ENCODE data around the gene BPTF. TPM values are rescaled to one million over a fixed set of nuclear protein-coding genes. Genes with fewer than 3 reads are reported as not detected.
"Not testable (repeated sequence)": the region's sequence is repeated elsewhere in the genome, so short reads cannot be mapped to it uniquely, and the experiment has no call there.

BPTF gene
- total RNA-seq, 1 experiment from 2014 or later = 23.8 TPM

DNA sequence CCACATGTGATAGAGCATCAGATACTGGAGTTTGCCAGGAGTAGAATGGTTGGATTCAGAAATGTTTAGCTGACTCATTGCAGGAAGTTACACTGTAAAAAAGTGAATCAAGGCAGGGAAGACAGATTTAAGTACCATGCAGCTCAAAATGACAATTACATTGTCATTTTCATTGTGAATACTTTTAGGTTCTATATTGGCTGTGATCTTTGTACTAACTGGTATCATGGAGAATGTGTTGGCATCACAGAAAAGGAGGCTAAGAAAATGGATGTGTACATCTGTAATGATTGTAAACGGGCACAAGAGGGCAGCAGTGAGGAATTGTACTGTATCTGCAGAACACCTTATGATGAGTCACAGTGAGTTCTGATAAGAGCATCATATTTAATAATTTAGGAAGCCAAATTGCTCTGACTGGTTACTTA lies 137.9 kb downstream of the BPTF start:
- peak; percentile 56 for DNase-seq (ENCODE audit: low read depth)

DNA sequence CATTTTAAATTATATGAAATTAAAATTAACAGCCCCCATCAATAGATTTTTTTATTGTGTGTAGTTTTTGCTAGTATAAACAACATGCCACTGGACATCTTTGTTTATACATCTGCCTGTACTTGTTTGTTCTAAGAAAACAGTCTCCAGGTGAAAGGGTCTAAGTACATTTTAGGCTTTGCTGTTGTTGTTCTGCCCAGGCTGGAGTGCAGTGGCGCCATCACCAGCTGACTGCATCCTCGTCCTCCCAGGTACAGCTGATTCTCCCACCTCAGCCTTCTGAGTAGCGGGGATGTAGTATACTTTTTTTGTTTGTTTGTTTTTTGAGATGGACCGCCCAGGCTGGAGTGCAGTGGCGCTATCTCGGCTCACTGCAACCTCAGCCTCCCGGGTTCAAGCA lies 145.5 kb downstream of the BPTF start:
- no peak for DNase-seq (ENCODE audit: low read depth)

DNA sequence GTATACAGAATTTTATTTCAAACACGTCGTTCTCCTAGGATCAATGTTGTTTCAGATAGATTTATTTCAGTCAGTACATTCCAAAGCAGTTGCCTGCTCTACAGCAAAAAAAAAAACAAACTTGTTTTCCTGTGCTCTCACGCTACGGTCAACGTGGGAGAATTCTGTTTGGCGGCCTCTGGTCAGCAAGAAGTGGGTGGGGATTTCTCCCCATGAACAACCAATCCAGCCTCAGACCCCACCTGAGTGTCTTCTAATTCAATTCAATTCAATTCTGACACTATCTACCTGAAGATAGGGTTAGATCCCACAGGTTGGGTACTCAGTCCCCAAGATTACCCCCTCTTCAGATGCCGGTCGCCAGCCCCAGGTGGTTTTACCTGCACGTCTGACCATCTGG lies 148.9 kb downstream of the BPTF start:
- DNase-seq (ENCODE audit: low read depth) = no peak

DNA sequence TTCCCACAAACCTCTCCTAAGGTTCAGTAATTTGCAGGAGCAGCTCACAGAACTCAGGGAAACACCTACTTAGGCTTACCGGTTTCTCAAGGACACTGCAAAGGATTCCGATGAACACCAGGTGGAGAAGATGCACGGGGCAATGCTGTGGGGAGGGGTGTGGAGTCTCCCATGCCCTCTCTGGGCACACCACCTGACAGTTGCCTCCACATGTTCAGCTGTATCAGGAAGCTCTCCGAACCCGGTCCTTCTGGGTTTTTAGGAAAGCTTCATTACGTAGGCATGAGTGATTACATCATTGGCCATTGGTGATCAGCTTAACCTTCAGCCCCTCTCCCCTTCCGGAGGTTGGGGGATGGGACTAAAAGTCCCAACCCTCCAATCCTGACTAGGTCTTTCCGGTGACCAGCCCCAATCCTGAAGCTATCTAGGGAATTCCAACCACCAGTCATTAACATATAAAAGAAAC lies 149.3 kb downstream of the BPTF start:
- DNase-seq (ENCODE audit: low read depth) = no peak

DNA sequence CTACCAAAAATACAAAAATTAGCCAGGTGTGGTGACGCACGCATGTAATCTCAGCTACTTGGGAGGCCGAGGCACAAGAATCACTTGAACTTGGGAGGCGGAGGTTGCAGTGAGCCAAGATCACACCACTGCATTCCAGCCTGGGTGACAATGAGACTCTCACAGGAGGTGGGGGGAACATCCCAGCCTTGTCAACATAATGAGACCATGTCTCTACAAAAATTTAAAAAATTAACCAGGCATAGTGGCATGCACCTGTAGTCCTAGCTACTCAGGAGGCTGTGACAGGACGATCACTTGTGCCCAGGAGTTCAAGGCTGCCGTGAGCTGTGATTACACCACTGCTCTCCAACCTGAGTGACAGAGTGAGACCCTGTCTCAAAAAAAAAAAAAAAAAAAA lies 151.0 kb downstream of the BPTF start:
- DNase-seq (ENCODE audit: low read depth) = not testable (repeated sequence)

DNA sequence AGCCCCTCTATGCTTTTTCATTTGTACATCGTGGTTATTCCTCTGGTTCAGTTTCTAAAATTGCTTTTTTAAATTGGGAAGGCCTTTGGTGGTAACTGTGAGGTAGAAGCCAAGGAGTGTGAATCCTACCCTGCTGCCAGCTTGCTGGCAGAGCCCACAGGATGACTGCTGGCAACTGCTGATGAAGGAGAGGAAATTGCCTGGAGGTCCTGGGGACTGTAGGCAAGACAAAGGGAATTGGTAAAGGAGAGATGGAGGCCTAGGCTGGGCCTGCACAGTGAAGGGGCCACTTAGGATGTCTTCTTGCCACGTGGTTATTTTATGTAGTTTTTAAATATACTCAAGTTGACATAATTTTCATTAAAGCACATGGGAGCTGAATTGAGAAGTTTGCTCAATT lies 155.2 kb downstream of the BPTF start:
- DNase-seq (ENCODE audit: low read depth) = no peak

DNA sequence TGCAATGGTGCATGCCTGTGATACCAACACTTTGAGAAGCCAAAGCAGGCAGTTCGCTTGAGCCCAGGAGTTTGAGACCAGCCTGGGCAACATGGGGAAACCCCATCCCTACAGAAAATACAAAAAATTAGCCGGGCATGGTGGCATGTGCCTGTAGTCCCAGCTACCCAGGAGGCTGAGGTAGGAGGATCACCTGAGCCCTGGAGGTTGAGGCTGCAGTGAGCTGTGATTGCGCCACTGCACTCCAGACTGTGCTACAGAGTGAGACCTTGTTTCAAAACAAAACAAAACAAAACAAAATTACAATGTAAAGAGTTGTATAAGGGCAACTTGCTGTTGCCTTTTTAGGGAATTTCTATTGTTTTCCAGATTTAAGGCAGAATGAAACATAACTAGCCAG lies 155.6 kb downstream of the BPTF start:
- not testable (repeated sequence) for DNase-seq (ENCODE audit: low read depth)

DNA sequence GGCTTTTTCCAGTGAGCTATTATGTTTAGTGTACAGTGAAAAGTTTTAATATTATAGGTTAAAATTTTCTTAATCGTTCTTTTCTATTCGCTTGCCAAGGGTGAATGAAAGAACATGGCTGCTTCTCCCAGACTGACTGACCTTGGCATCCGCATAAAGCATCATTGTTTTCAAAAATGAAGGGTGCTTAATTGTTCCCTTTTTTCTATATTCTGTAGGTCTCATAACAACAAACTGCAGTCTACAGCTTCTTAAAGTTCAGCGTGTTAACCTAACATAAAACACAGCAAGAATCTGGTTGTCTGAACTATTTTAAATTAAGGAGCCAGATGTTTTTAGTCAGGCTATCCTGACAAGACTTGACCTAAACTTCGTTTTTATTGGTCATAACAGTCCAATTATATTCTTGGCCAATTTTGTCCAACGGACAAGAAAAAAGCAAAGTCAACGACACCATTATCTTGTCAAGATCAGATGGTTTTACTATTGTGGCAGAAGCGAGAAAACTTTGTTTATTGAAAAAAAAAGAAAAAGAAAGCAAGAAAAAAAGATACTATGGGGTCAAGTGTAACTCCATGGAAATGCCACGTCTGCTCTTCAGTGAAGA lies 156.8 kb downstream of the BPTF start:
- no peak for DNase-seq (ENCODE audit: low read depth)

DNA sequence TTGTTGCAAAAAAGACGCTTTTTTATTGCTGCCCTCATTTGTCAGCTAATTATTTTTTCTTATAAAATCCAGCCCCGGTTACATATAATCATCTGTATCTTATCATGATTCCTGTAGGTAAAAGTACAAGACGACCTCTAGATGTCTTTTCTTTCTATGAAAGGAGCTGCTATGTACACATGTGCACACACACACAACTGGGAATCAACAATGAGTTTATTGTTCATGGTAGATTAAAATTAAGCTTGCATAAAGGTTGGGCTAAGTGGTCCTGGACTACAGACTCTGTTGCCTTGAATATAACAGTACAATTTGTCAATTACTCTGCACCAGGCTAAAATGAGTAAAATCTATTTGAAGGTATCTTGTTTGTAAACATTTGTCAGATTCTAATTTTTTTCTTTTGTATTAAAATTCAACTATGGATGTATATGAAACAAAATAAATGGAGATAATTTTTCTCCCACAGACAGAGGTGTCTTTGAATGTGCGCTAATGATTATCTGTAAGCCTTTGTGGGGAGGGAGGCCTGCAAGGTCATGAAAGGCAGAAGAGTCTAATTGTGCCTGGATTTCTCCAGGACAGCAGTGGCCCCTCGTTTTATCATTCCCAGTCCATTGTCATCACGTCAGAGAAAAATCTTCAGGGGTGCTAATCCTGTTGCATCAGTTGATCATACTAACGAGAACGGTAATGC lies 157.5 kb downstream of the BPTF start:
- DNase-seq (ENCODE audit: low read depth) = no peak

DNA sequence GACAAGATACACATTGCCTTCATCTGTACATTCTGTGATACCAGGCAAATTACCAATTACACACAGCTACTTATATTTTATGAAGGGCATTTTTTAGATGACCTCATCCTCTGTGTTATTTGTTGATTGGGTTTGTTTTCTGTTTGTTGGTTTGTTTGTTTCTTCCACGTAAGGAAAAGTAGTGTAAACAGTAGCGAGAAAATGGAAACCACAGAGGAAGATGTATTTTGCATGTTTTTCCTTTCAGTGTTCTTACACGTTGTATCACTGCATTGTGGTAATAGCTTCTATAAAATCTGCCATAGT lies 158.0 kb downstream of the BPTF start:
- no peak for DNase-seq (ENCODE audit: low read depth)

DNA sequence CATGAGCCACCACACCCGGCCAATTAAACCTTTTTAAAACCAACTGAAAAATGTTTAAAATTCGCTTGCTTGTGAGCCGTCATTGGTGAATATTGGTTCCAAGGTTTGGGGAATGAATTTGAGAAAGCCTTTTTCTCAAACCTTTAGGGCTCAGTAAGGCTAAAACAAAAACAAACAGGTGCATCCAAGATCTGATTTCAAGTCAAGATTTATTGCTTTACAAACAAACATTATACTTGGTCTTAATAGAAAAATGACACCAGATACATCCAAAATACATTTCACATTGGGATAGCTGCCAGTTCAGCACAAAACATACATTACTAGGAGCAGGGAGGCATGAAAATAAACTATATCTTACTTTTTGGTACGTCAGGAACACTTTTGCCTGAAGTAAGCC lies 165.6 kb downstream of the BPTF start:
- no peak for DNase-seq (ENCODE audit: low read depth)

DNA sequence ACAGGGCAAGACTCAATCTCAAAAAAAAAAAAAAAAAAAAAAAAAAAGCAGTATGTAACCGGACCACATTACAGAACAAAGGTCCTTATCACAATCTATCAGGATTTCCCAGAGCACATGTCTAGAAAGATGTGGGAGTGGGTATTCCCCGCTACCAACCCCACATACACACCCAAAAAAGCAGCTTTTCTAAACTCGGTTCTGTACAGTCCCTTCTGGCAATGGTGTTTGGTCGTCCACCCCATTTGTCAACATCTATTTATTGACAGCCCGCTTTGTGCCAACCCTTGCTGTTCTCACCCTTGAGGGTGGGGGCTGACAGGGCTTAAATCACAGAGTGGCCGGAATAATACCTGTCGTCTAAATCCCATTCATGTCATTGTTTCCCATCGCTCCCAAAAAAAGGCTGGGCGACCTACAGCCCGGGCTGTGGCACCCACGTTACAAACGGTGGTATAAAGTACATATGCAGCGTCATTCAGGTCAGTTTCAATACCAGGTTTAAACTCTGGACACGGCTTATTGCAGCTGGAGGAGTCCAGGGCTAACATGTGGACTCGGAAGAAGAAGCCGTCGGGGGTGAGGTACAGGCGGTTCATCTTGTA lies 167.3 kb downstream of the BPTF start:
- no peak for DNase-seq (ENCODE audit: low read depth)

DNA sequence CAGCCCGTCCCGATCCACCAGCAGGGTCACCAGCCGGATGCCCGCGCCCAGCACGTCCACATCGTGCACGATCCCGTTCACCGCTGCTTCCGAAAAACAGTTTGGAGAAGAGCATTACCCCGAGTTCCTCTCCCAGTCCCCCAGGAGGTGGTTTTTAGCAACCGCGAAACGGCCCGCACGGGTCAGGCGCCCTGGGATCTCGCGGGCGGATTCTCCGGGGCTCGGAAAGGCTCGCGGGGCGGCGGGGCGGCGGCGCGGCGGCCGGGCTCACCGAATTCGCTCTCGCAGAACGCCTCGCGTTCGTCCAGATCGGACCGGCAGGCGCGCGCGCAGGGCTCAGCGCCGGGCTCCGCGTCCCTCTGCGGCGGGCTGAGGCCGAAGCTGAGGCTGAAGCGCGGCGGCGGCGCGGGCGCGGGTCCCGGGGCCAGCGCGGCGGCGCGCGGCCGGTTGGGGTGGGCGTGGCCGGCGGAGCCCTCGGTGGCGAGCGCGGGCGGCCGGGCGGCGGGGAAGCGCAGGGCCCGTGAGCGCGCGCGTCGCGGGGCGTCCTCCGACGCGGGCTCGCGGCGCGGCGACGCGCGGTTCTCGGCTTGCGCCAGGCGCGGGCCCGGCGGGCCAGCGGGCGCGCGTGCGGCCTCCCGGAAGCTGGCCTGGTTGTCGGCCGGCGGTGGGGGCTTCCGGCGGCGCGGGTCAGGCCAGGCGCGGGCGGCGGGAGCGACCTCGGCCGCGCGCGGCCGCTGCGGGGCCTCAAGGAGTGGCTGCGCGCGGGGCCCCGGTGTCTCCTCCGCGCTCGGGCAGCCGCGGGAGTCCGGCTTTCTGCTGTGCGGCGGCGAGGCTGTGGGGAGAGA lies 168.1 kb downstream of the BPTF start:
- peak; percentile 81 for DNase-seq (ENCODE audit: low read depth)

DNA sequence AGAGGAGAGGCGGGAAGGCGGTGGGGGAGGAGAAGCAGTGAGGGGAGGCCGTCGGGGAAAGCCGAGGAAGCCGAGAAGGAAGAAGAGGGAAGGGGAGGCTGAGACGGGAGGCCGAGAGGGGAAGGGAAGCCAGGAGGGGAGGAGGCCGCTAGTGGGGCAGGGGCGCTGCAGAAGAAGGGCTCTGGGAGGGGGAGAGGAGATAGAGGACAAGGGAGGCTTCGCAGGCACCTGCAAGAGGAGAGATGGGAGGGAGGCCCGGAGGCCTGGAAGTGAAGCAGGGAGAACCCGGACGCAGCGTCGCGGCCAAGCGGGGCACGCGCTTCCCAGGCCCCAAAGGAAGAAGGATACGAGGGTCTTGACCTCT lies 168.7 kb downstream of the BPTF start:
- DNase-seq (ENCODE audit: low read depth) = peak; percentile 7

DNA sequence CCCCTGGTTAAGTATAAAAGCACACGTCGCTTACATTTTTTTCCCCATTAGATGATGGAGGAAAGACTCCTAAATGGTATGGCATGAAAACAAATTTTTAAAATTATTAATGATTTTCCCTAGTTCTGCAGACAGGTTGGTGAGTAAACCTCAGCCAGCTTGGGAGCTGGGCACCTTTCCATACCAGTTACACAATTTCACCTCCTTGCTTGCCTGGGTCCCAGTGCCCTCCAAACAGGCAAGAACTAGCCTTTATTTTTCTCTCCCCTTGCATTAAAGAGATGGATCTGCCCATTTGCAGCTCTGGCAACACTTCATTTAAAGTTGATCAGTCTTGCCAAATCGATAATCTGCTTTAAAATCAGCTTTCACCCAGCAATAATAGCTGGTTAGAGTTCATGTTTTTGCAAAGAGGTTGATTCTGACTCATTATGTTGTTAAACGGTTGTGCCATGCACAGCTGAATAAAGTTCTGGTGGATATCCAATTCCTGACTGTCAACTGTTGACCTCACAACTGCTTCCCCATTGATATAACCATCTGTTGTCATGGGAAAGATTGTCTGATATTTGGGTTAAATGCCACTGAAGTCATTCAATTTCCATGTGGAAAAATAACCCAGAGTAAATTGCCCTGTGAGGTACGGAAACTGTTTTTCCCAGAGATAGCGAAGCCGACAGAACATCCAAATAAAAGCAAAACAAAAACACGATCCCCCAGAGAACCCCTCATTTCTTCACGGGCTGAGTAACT lies 169.7 kb downstream of the BPTF start:
- DNase-seq (ENCODE audit: low read depth) = peak; percentile 71

DNA sequence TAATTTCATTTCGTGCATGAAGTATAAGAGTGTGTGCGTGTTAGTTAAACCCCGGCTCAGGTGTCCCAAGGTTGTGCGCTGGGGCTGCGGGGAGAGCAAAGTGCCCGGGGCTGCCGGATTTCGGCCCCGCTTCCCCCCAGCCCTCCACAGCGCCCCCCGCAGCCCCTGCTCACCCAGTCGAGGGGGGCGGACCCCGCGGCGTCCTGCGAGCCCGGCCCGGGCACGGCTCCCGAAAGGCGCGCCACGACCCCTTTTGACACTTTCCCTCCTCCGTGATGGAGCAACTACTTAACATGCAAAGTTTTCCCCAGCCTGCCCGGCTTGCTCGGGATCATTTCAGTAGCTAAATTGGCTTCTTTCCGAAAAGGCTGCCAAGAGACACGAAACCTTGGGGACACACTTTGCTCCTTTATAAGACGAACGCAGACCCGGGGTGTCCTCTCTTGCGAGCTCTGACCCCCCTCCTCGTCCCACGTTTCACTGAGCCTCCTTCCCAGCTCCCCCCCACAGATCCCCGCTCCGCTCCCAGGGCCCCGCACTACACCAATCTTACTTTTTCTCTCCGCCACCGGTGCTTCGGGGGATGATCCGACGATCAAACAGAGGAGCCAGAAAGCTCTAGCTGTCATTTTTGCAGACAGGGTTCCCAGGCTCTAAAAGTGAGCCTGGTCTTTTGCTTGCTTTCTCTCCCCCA lies 170.4 kb downstream of the BPTF start:
- peak; percentile 9 for DNase-seq (ENCODE audit: low read depth)

DNA sequence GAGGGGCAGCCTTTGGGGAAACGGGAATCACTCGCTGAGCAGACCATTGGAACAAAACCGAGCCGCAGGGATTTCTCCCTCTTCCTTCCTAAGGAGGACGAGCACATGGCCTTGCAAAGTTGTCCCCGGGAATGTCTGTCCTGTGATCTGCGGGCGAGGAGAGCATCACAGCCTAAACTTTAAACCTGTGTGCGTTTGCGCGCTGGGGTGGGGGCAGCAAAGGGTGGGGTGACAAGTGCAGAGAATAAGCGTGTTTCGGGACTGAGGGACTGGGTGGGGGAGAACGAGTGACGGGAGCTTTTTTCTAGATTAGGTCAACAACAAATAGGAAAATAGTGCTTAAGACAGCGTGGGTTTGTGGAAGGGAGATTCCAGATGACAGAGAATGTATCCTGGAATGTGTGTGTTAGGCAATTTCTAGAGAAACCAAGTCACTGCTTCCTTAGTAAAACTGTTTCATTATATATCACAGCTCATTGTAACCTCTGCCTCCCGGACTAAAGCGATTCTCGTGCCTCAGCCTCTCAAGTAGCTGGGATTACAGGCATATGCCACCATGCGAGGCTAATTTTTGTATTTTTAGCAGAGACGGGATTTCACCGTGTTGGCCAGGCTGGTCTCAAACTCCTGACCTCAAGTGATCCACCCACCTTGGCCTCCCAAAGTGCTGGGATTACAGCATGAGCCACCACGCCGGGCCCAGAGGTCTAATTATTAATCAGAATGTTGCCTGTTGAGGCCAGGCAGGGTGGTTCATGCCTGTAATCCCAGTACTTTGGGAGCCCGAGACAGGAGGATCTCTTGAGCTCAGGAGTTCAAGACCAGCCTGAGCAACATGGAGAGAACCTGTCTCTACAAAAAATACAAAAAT lies 171.2 kb downstream of the BPTF start, which contains the start of gene C17orf58:
Gene C17orf58 (minus strand): TSS at position 169 of the 871 bp plus-strand sequence. CDS start 271 bp downstream, outside the sequence.
- not testable (repeated sequence) for DNase-seq (ENCODE audit: low read depth)

DNA sequence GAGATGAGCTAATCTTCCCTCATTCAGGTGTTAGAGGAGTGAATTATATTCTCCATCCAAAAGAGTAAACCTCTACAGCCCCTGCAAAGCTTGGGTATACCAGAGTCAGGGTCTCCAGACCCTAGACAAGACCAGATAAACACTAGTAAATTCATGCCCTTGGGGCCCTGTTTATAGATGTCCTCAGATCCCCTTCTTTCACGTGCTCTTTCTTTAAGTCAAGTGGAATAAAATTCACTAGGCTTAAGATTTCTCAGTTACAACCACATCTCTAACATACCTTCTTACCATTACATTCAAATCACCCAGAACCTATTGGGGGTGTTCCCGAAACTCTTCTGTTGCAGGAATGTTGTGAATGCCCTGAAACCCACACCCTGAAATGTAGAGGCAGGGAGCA lies 173.2 kb downstream of the BPTF start:
- DNase-seq (ENCODE audit: low read depth) = no peak

DNA sequence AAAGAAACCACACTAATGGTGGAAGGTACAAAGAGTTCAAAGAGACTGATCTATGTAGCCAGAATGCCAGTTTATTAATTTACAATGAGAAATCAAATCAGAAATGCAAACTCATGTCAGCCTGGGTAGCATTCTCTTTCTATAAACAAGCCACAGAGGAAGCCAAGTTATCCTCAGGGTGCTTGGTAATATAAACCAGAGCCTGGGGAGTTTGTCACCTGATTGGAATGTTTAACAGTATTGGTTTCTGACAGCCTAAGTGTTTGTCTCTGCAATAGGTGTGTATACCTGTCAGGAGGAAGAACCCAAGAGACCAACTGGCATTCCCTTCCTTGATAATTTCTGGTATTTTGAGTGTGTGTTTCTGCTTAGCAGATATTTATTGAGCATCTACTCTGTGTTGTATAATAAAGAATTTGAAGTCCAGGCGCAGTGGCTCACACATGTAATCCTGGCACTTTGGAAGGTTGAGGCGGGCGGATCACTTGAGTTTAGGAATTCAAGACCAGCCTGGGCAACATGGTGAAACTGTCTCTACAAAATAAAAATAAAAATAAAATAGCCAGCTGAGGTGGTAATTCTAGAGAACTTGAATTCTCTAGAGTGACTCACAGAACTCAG lies 174.1 kb downstream of the BPTF start:
- DNase-seq (ENCODE audit: low read depth) = no peak

DNA sequence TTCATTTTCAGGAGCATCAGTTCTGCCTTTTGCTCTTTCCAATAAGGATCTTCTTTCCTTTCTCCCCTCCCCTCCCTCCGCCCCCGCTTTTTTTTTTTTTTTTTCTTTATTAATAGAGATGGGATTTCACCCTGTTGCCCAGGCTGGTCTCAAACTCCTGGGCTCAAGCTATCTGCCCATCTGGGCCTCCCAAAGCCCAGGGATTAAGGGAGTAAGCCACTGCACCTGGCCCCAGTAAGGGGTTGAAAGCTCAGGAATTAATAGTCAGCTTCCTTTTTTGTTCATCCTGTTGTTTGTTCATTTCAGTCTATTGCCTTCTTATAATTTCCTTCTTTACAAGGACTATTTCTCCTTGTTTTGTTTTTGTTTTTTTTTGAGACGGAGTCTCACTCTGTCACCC lies 178.9 kb downstream of the BPTF start:
- no peak for DNase-seq (ENCODE audit: low read depth)

All from RPMI7951 (cell line).